GOT3 (cell line): Measurements from ENCODE around the gene LNX1.

ENCODE experiments used
- DNase-seq: peaks from one replicate; lab custom pipeline; 2025; ENCODE audit warnings: mixed read lengths; lab: John Stamatoyannopoulos, UW

The LNX1 gene

DNA sequence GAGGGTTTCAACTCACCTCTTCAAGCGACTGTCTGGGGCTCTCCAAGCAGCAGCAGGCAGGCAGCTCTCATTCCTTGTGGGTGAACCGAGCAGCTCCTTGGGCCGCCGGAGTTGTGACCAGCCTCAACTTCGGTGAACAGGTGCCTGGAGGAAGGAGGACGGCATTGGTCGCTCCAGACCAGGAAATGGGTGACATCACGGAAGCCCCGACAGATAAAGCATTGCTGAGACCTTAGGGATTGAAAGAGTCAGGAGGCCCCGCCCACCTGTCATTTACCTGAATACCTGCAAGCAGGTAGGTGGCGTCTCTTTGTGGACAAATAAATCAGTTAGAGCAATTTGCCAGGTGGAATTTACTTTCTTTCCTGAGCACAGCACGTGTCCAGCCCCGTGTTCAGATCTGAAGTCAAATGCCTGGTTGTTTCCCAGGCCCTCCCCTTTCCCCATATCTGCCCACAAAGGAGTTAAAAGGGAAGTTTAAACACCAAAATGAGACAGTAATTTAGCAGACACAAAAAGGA, at the start of gene LNX1:
Gene LNX1 (minus strand): TSS at position 115 of the 521 bp plus-strand sequence. CDS start 17,484 bp downstream, outside the sequence.
- no peak for DNase-seq

DNA sequence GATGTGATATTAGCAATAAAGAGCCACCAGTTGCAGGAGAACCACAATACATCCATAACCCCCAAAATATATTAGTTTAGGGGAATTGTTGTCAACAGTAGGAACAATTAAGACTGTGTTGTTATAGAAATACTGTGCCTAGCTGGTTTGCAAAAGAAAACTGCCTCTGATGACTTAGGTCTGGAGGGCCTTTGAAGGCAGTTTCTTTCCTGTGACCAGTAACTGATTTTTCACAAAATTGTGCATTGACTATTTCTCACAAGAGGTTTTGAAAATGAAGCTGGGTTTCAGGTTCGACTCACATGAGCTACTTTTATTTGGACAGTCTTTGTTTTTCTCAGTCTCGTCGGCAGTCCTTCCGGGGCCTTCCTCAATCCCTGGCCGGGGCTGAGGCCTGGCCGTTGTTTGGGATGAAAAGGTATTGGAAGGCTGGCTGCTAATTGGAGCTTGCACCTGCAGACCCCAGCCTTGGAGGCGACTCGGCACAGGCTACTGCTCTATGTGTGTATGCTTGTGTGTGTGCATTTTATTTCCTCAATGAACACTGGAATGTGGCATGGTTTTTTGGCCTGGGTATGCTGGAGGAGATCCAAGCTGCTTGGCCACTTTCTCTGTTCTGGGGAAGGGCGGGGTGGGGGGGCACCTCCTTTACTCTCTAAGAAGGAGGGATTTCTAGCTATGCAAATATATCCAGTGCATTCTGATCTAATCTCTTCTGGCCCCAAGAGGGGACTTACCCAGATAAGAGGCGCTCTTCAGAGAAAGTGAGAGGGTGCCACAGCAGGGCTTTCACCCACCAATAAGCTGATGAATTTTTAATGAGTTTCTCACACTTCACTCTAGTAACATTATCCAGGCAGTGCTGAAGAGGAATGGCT, 49.5 kb upstream of the LNX1 start:
- DNase-seq, result no peak

DNA sequence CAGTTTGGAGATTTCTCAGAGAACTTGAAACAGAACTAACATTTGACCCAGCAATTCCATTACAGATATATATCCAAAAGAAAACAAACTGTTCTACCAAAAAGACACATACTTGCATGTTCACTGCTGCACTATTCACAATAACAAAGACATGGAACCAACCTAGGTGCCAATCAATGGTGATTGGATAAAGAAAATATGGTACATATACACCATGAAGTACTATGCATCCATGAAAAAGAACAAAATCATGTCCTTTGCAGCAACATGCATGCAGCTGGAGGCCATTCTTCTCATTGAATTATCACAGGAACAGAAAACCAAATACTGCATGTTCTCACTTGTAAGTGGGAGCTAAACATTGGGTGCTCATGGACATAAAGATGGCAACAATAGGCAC, 47.6 kb upstream of the LNX1 start:
- no peak for DNase-seq

DNA sequence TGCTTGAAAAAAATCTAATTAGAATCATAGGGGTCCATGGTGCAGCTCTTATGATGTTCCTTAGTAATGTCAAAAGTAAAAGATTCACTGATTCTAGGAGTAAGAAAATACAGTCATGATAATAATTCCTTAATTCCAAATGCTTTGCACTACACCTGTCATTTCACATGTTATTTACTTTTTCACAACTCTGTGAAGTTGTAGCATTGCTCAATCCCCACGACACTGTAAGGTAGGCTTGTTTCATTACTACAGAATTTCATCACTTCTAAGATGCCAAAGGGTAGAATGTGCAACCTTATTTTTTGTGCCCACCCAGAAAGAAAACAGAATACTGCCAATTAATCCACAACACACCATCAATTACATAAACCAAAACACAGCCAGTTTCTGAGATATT, 46.1 kb upstream of the LNX1 start:
- no peak for DNase-seq

DNA sequence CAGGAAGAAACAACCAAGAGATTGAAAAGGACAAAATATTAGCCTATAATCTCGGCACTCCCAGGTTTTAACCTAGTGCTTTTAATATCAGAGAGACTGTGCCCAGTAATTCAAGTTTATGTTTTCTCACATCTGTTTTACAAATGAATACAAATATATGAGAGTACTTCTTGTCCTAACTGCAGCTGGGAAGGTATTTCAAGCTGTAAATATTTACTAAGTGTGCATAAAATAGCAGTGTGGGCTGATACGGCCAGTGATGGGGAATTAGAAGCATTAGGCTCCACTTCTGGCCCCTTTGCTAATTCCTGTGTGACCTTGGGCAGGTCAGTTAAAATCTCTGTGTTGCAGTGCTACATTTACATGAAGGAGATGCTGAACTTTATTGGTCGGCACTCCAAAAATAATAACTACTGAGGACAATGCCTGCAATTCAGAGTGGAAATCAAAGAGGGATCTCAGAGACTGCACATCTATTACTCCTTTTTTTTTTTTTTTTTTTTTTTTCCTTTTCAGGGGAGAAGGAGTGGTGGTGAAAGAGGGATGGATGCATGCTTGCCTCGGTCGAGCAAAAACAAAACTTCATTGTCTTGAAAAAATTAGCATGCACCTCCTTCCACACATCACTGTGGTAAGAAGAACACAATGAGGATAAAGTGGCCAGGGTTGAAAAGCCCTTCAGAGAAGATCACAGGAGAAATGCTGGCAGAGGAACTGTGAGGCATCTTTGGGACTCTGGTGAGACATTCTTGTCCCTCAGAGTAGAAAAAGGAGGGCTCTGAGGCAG, 44.6 kb upstream of the LNX1 start:
- no peak for DNase-seq

DNA sequence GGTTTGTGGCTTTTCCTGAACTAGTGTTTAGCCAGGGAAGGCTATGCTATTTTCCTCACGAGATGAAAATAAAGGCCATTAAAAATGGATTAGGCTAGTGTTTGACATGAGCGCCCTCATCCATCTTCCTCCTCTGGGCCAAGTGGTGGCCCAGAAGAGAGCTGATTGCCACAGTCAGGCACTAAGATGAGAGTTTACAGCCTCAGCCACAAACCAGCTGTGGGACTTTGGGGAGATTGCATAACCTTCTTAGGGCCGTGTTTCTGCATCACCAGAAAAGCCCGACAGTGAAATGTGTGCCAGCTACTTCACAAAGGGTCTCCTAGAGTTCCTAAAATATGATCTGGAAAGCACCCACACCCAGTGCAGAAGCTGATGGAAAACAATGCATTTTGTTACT, 42.3 kb upstream of the LNX1 start:
- no peak for DNase-seq

DNA sequence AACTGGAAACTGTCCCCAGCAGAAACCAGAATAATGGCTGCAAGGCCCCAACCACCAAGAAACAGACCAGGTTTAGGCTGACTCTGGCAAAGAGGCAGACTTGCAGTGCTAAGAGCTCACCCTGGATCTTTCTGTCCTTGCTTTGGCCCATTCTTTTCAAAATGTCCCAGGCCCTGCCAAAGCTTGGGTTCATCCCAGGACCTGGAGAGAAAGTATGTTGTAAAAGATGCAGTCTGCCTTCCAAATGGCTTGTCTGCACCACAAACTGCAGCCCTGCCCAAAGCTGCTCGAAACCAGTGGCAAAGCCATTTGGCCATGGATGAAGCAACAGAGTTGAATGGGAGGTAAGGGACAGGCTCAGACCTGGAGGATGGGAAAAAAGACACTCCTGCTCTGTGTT, 38.0 kb upstream of the LNX1 start:
- DNase-seq, result no peak

DNA sequence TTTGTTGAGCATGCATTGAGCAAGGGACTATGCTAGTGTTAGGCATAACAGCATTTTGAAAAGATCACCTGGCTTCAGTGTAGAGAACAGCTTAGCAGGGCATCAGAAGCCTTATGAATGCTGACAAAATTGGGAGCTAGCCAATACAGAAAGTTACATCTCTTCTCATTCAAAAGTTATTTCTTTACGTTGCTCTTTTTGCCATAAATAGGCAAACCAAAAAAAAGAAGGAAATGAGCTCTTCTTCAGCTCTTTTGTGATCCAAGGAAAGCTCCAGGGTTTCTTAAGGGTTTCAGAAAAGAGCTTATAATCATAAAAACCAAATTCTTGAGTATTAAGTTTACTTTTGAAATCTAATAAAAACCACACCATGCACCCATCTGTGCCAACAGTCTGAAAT, 35.2 kb upstream of the LNX1 start:
- no peak for DNase-seq

DNA sequence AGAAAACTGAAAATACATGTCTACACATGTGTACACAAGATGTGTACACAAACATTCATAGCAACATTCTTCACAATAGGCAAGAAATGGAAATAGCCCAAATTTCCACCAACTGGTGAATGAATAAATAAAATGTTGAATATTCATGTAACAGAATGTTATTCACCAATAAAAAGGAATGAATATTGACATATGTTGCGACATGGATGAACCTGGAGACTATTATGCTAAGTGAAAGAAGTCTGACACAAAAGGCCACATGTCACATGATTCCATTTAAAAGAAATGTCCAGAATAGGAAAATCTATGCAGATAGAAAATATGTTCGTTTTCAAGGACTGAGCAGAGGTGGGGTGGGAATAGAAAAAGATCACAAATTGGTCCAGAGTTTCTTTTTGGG, 34.6 kb upstream of the LNX1 start:
- no peak for DNase-seq

DNA sequence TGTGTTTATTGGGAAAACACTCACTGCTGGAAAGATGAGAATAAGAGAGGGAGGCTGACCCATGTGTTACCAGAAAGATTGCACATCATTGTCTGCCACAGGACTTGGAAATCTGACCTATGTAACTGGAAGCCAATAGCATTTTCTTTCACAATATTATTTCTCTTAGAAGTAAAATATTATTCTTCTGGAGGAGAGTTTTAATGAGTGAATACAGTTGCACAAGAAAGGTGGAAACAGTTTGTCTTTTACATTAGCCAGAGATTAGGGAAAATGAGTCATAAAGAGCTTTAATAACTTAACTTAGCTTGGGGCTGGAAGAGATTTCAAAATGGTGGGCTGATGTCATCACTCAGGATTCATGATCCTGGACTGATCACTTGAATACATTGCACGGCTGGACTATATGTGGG, 31.5 kb upstream of the LNX1 start:
- DNase-seq, result no peak

DNA sequence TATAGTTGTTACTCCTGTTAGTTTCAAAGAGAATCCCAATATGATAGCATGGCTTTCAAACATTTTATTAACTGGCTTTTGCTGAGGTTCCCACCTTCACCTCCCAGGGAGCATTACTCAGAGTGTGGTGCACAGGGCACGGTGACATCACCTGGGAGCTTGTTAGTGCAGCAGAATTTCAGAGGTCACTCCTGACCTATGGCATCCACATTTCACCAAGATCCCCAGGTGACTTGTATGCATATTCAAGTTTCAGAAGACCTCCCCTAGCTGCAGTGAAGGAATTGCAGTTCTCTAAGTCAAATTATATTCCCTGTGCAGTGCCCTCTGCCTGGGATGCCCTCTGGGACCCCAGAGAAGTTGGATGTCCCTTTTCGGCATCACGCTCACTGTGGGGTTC, 29.7 kb upstream of the LNX1 start:
- no peak for DNase-seq

DNA sequence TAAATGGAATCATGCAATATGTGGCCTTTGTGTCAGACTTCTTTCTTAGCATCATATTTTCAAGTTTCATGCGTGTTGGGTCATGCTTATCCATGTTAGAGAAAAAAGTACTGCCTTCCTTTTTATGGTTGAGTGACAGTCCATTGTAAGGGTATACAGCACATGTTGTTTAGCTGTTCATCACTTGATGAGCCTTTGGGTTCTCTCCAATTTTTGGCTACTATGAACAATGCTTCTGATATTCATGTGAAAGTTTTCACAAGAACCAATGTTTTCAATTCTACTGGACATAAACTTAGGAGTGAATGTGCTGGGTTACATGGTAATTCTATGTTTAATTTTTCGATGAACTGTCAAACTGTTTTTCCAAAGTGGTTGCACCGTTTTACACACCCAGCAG, 28.1 kb upstream of the LNX1 start:
- DNase-seq, result no peak

DNA sequence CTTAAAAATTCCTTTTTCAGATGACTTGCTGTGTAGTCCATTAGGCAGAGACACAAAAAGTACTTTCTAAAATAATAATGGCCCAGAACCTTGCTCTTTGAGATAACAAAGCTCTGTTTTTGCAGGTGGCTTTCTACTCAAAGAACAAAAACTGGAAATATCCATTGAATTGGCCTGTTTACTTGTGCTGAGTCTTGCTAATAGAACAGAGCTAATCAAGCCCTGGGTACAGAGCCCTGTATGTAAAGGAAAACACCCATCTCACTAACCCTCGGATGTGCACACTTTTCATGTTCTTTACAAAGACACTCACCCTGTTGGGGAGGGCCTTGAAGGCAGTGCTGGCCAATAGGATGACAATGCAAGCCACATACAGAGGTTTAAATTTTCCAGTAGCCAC, 27.0 kb upstream of the LNX1 start:
- no peak for DNase-seq

DNA sequence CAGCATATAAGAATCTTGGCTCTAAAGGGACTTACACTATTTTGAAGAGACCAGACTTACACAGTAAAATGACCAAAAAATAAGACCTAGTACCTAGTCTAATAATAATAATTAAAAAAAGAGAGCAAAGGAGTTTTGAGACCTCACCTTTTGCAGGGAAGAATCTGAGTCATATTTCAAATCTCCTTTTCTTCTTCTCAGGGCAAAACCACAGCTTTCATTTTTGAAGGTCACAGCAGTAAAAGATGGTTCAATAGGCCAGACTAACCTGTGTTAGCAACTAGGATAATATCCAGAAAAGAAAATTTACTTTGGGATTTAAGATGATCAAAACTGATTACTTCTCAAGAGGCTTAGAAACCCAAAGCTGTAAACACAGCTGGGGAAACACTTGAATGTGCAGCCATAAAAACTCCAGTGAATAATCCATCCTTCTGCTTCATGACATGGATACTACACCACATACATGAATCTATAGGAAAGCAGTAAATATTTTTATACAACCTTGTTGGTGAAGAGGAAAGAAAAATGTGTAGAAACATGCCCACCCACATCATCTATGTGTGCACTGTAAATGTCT, 25.9 kb upstream of the LNX1 start:
- DNase-seq, result no peak

DNA sequence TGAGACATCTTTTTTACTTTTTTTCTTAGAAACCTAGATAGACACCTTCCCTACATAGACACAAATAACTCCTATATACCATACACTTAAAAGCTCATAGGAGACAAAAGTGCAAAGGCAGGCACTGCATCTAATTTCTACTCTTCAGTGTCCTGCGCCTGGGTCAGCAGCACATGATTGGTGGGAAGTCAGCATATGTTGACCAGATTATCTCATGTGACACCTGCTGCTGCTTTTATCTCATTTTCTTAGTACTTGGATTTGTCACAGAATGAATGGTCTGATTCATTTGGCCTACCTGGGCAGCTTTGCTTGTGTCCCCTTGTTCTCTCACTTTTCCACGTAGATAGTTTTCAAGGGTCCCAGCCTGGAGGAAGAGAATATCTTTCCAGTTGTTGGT, 24.9 kb upstream of the LNX1 start:
- no peak for DNase-seq

DNA sequence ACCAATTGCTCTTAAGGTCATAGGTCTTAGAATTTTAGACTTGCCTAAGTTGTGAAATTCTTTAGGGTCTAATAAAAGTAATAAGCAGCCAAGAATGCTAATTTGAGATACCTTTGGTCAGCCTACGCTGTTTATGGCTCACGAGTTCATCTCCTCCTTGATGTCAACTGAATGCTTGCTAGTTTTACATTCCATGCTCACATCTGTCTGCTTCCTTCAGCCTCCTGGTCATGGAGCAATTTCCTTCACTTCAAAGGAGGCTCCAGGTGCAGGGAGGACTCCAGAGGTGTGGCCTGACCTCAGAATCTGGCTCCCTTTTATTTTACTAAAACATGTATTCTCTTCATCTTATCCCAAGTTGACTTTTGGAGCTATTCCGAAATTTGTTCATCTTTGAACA, 23.3 kb upstream of the LNX1 start:
- no peak for DNase-seq

DNA sequence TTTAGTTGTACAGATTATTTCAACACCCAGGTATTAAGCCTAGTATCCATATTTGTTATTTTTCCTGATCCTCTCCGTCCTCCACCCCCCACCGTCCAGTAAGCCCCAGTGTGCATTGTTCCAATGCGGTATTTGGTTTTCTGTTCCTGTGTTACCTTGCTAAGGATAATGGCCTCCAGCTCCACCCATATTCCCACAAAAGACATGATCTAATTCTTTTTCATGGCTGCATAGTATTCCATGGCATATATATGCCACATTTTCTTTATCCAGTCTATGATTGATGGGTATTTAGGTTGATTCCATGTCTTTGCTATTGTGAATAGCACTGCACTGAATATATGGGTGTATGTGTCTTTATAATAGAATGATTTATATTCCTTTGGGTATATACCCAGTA, 22.1 kb upstream of the LNX1 start:
- no peak for DNase-seq

DNA sequence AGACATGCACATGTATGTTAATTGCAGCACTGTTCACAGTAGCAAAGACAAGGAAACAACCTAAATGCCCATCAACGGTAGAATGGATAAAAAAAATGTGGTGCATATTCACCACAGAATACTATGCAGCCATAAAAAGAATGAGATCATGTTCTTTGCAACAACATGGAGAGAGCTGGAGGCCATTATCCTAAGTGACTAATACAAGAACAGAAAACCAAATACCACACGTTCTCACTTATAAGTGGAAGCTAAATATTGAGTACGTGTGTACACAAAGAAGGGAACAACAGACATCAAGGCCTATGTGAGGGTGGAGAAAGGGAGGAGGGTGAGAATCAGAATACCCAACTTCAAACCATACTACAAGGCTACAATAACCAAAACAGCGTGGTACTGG, 17.4 kb upstream of the LNX1 start:
- no peak for DNase-seq

DNA sequence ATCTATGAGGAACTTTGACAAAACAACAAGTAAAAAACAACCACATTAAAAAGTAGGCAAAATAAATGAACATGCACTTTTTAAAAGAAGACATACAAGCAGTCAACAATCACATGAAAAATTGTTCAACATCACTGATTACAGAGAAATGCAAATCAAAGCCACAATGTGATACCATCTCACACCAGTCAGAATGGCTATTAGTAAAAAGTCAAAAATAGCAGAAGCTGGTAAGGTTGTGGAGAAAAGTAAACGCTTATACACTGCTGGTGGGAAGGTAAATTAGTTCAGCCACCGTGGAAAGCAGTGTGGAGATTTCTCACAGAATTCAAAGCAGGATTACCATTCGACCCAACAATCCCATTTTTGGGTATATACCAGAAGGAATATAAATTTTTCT, 17.0 kb upstream of the LNX1 start:
- DNase-seq, result no peak

DNA sequence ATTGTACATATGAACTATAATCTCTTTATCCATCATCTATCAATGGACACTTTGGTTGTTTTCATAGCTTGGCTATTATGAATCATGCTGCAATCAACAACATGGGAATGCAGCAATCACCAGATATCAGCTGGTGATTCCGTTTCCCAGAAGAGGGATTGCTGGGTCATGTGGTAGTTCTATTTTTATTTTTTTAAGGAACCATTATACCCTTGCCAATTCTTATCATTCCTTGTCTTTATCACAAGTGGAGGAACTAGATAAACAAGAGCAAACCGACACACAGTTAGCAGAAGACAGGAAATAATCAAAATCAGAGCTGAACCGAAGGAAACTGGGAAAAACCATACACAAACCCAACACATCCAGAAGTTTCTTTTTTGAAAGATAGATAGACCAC, 14.5 kb upstream of the LNX1 start:
- no peak for DNase-seq

DNA sequence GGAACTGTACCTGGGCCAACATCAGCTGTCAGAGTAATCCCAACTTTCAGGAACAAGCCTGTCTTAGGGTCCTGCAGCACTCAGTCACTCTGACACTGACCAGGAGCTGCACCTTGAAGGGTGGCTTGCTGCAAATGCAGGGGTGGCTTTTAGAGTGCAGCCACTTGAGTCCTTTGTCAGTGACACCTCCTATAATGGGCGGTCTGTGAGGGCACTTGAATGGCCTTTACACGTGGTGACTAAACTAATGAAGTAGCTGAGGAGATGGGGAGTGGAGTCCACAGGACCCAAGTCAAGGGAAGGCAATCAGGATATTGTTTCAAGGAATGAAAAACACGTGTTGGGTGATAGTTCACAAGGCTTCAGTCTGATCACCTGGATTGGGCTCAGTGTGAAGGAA, 11.1 kb upstream of the LNX1 start:
- no peak for DNase-seq

DNA sequence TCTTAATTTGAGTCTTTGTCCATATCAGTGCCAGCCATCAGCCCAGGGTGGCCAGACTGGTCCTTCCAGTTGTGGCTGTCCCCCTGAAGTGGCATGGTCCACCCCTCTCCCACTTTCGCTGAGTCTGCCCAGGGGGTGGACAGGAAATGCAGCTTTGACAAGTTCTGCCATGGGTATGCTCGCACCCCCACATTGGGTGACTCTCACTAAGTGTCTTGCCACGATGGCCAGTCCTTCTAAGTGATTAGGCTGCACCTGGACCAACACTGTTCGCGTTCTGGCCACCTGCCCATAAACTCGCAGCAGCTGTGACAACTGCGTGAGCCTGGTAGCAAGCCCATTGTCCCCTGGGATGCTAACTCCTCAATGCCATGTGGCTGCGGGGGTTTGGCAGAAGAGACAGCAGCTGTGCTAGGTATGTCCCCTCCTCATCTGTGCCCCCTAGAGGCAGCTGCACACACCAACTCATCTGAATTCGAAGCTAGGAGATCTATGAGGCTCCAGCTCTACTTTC, 10.0 kb upstream of the LNX1 start:
- no peak for DNase-seq

DNA sequence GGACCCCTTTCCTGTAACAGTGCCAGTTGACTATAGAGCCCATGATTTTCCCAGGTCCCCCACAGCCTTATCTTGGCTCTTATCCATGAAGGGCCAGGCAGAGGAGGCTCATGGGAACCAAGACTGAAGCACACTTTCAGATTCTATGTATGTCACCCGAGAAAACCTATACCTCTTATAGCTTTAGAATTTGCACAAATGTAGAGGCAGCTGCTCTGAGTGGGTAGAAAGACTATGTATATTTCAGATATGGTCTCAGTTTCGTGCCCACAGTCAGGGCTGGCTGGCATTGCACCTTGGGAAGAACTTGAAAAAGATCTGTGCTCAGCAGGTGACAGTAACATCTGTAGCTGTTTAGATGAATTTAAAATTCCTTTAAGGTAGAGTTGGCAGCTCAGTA, 8.3 kb upstream of the LNX1 start:
- DNase-seq, result no peak
